ENCODE results near the gene SMS.
"Not testable (repeated sequence)": the region's sequence is repeated elsewhere in the genome, so short reads cannot be mapped to it uniquely, and the experiment has no call there.

SMS gene

GRCh38 chrX:21940356-21940829 lies at the start of gene SMS:
Gene SMS (plus strand): TSS chrX:21940709. CDS start chrX:21940825, 116 bp downstream.
- no peak for DNase-seq

- DNase-seq, result no peak
These were observed 35.2 kb upstream of the SMS start for GRCh38 chrX:21905313-21905712.

GRCh38 chrX:21905953-21906352 lies 34.6 kb upstream of the SMS start:
- no peak for DNase-seq

GRCh38 chrX:21907260-21907659 lies 33.2 kb upstream of the SMS start:
- no peak for DNase-seq

GRCh38 chrX:21911481-21911880 lies 29.0 kb upstream of the SMS start:
- DNase-seq, result no peak

- no peak for DNase-seq
These were observed 28.3 kb upstream of the SMS start for GRCh38 chrX:21912220-21912619.

- no peak for DNase-seq
These were observed 27.5 kb upstream of the SMS start for GRCh38 chrX:21912989-21913388.

- DNase-seq, result no peak
These were observed 14.4 kb upstream of the SMS start for GRCh38 chrX:21926116-21926515.

GRCh38 chrX:21926527-21927278 lies 13.8 kb upstream of the SMS start:
- DNase-seq, result no peak

GRCh38 chrX:21929209-21929608 lies 11.3 kb upstream of the SMS start:
- DNase-seq, result no peak

GRCh38 chrX:21930986-21931385 lies 9.5 kb upstream of the SMS start:
- DNase-seq, result no peak

GRCh38 chrX:21932292-21933002 lies 8.1 kb upstream of the SMS start:
- DNase-seq, result no peak

GRCh38 chrX:21933077-21933476 lies 7.4 kb upstream of the SMS start:
- DNase-seq, result no peak

- no peak for DNase-seq
These were observed 6.1 kb upstream of the SMS start for GRCh38 chrX:21934414-21934813.

GRCh38 chrX:21939906-21940305 lies 603 bp upstream of the SMS start:
- no peak for DNase-seq

- no peak for DNase-seq
These were observed 3.1 kb downstream of the SMS start for GRCh38 chrX:21943460-21944135.

- no peak for DNase-seq
These were observed 3.7 kb downstream of the SMS start for GRCh38 chrX:21944136-21944615.

- DNase-seq, result no peak
These were observed 6.6 kb downstream of the SMS start for GRCh38 chrX:21946925-21947641.

- DNase-seq, result no peak
These were observed 7.2 kb downstream of the SMS start for GRCh38 chrX:21947671-21948070.

GRCh38 chrX:21948897-21949578 lies 8.5 kb downstream of the SMS start:
- no peak for DNase-seq

- no peak for DNase-seq
These were observed 9.2 kb downstream of the SMS start for GRCh38 chrX:21949689-21950088.

- DNase-seq, result not testable (repeated sequence)
These were observed 10.0 kb downstream of the SMS start for GRCh38 chrX:21950557-21950956.

All from NCI-H187 treated with DMSO at 0.1 percent for 48 hours (cell line).